Kidney epithelial cell (primary cell): ENCODE results near the gene C22orf31. TPM values are rescaled to one million over a fixed set of nuclear protein-coding genes. Genes with fewer than 3 reads are reported as not detected.

Experiments
- total RNA-seq: library from RNA; depleted of rRNA; stranded (reverse); fragments of >200 nt; gene quantifications from 2 replicates; pipeline ENCODE4 v1.2.3, GENCODE V29; 2015

The C22orf31 gene
- total RNA-seq, 1 donor from 2014 or later, result not detected

Other genes starting within 250 kb of the C22orf31 start
- 10.5 and 14.0 TPM in 2 replicates for gene ZNRF3, start 178.3 kb downstream of the C22orf31 start, total RNA-seq
- 6.5 and 7.1 TPM in 2 replicates for gene KREMEN1, start 11.2 kb upstream of the C22orf31 start, total RNA-seq
- gene EMID1, start 144.1 kb upstream of the C22orf31 start, total RNA-seq, result 2.2 and 6.0 TPM in 2 replicates
- gene RHBDD3, start 206.2 kb upstream of the C22orf31 start, total RNA-seq, result 51.8 and 59.6 TPM in 2 replicates
- gene EWSR1, start 206.4 kb upstream of the C22orf31 start, total RNA-seq, result 189 and 205 TPM in 2 replicates
- 8.9 and 10.3 TPM in 2 replicates for gene GAS2L1, start 244.8 kb upstream of the C22orf31 start, total RNA-seq